NCI-H2107 treated with DMSO at 0.1 percent for 48 hours (cell line): ENCODE data around the gene D2HGDH.
"Not testable (repeated sequence)": the region's sequence is repeated elsewhere in the genome, so short reads cannot be mapped to it uniquely, and the experiment has no call there.

Experiments used
- DNase-seq: peaks from one replicate; lab custom pipeline; 2025; ENCODE audit not compliant: unreplicated experiment; lab: John Stamatoyannopoulos, UW

D2HGDH gene

DNA sequence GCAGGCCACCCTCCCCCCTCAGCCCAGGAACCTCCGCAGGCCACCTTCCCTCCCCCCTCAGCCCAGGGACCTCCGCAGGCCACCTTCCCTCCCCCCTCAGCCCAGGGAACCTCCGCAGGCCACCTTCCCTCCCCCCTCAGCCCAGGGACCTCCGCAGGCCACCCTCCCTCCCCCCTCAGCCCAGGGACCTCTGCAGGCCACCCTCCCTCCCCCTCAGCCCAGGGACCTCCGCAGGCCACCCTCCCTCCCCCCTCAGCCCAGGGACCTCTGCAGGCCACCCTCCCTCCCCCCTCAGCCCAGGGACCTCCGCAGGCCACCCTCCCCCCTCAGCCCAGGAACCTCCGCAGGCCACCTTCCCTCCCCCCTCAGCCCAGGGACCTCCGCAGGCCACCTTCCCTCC, 71.8 kb downstream of the D2HGDH start:
- not testable (repeated sequence) for DNase-seq

DNA sequence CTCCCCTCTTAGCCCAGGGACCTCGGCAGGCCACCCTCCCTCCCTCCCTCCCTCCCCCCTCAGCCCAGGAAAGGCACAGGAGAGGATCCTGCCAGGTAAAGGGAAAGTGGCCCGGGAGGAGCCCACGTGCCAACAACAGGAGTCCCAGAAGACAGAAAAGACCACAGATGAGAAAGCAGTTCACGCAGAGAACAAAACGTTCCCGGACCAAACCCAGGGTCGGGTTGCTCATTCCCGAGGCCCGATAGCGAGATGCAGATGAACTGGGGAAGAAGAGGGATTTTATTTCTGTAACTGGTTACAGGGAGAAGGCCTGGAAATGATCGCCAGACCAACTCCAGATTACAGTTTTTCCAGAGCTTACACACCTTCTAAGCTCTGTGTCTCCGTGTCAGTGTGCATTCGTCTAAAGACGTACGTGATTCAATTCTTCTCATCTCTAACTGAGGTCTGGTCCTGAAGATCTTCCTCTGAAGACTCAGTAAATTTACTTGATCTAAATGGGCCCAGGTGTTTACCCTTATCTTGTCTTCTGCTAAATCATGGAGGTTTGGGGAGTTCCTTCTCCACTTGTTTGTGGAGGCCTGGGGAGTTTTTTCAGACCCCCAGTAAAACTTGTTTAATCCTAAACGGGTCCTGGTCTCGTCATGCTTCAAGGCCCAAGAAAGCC, 73.8 kb downstream of the D2HGDH start:
- DNase-seq: no peak

DNA sequence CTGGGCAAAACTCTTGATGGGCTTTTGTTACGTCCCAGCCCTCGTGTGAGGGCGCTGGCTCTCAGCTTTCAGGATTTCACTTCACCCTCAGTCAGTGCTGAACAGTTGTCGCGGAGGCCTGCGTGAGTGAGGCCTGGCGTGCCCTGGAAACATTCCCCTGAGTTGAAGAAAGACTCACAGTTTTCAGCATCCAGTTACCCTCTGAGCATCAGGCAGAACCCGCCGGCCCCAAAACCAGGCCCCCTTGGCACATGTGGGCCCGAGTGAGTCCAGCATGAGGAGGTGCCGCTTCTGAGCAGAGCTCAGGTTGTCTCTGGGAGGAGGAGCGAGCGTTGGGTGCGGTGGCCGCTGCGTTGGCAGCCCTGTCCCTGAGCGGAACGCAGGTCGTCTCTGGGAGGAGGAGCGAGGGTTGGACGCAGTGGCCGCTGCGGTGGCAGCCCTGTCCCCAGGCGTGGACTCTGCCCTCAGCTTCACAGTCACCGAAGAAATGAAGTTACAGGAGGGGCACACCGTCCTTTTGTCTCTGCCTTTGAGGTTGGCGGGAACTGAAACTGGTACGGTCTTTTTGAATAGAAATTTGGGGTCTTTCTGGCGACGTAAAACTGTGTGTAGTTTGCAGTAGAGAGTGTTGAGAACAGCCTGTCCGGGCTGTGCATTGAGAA, 74.4 kb downstream of the D2HGDH start, which contains the start of gene NEU4:
Gene NEU4, plus strand, starts transcription at position 473 of the 662 bp plus-strand sequence. CDS start 5,292 bp downstream, outside the sequence.
- DNase-seq: no peak

DNA sequence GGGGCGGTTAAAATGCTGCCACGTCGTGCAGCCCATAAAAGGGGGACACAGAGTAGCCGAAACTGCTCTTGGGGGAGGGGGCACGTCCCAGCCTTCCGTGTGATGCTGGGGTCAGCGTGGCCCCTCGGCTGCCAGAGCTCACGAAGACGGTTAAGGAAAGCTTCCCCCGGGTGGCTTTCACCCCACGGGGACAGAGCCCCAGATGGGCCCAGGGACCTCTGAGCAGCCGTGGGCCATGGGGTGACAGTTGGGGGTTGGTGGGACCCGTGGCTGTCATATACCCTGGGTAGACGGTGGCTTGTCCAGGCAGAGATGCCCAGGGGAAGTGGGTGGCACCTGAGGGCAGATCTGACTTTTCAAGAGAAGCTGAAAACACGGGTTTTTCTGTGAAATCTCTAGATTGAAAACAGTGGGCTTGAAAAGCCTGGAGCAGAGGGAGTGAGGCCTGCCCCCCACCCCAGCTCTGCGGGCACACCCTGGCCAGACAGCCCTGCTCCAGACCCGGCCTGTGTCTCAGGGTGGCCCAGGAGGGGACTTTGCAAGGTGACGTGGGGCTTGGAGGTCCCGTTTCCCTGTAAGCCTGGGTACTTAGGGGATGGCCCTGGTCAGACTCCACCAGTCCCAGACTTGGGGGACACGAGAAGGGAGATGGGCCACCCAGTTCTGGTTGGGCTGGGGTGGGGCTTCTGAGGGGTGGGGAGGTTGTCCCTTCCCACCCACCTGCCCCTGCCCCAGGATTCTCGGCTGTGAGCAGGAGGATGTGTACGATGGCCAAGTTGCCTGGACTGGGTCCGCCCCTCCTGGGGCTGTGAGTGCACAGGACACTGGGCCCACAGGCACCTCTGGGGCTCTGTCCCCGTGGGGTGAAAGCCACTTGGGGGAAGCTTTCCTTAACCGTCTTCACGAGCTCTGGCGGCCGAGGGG, 75.2 kb downstream of the D2HGDH start:
- no peak for DNase-seq

DNA sequence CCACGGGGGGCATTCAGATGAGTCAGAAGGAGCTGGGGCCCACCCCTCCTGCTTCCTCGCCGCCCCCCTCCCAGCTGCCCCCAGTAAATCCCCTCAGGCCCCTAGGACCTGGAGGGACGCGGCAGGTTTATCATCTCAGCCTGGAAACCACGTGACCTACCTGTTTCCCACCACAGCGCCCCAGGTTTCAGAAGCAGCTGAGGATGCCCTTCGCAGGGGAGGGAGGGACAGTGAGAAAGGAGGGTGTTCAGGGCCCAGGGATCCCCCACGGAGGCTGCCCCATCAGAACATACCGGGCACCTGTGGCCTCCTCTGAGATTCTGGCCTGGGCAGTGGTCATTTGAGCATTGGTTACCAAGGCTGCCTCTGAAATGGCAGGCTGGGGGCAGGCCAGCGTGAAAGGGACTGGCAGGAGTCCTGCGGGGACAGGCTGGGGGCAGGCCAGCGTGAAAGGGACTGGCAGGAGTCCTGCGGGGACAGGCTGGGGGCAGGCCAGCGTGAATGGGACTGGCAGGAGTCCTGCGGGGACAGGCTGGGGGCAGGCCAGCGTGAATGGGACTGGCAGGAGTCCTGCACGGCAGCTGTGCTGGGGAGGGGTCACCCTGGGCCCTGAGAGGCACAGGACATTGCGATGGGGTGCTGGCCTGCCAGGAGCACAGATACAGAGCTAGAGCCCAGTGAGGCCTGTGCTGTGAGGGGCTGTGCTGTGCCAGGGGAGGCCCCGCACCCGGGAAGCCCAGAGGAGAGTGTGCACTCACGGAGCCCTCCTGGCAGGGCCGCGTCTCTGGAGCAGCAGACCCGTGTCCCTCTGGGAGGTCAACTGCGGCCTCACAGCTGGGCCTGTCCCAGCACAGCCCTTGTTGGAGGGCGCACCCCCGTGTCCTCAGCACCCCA, 76.1 kb downstream of the D2HGDH start:
- DNase-seq: no peak

DNA sequence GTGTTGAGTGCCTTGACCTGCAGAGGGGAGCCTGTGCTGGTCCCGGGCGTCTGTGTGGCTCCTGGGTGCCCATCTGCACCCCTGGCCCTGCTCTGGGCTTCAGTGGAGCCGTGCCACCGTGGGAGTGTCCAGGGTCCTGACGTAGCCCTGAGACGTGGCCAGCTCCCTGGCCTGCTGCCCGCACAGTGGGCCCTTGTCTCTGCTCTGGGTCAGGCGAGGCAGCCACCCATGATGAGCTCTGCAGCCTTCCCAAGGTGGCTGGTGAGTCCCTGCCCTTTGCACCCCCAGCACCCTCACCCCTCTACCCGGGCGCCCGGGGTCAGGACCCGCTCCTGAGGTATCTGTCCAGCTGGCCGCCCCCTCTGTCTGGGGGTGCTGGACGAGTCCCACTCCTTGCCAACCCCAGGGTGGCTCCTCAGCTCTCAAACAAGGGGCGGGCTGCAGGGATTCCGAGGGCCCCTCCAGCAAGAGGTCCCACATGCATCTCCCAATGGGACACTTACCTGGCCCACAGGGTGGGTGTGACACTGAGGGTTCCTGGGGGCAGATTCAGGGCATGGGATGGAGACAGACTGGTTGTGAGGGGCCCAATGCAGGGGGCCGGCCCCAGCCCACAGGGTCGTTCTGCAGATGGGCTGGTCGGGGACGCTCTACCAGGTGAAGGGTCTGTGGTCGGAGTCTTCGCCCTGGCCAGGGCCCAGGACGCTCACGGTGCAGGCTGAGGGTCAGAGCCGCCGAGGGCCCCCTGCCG, 76.9 kb downstream of the D2HGDH start:
- no peak for DNase-seq

DNA sequence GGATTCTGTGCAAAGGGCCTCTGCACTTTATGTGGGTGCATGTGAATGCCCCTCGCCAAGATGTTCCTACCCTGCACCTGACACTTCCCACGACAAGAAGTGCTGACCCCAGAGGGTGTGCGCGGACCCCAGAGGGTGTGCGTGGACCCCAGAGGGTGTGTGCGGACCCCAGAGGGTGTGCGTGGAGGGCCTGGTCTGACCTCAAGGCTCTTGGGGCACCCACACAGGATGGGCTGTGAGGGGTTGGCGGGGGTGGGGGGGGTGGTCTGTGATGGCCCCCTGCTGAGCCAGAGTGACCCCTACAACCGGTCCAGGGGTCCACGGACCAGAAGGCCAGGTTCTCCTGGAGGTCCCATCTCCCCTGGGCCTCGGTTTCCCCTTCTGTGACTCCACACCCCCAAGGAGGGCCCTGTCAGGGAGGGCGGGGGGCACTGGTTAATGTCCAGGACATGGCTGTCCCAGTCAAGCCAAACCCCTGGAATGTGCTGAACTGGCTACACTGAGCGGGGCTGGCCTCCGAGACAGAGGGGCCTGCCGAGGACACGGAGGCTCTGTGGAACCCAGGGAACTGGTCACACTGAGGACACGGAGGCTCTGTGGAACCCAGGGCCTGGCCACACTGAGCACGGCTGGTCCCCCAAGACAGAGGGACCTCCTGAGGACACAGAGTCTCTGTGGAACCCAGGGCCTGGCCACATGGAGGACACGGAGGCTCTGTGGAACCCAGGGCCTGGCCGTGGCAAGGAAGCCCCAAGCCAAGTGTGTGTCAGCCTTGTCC, 77.7 kb downstream of the D2HGDH start:
- no peak for DNase-seq

DNA sequence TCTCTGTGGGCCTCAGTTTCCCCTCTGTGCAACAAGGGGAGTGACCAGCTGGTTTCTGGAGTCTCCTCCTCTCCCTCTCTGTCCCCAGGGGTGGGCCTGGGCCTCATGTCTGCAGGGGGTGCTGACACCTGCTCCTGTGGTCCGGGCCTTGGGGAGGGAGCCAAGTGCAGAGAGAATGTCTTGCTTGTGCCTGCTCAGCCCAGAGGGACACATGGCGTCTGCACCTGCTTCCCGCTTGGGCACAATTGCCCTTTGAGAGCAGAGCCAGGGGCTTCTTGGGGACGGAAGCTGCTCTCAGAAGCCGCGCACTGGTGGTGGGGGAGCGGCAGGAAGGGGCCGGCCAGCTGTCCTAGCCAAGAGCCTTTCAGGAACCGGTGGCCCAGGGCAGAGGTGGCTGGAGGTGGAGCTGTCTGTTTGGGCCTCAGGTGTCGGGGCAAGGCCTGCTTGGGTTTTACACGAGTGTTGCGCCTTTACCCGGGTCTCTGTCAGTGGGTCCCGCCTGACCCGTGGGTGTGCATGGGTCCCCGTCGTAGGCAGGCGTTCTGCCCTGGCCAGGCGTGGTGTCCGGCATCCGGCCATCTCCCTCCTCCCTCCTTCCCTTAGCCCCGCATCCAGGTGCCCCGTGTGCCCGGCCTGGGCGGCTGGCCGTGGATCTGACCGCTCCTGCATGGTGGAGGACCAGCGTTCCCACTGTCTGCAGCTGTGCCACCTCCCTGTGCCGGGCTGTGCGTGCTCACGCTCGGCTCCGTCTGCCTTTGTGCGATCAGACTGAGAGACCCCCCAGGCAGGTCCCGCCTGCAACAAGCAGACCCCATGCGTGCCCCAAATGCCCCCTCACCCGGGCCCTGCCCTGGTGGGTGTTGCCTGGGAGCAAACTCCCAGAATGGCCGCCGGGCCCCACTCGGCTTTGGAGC, 78.6 kb downstream of the D2HGDH start:
- no peak for DNase-seq

DNA sequence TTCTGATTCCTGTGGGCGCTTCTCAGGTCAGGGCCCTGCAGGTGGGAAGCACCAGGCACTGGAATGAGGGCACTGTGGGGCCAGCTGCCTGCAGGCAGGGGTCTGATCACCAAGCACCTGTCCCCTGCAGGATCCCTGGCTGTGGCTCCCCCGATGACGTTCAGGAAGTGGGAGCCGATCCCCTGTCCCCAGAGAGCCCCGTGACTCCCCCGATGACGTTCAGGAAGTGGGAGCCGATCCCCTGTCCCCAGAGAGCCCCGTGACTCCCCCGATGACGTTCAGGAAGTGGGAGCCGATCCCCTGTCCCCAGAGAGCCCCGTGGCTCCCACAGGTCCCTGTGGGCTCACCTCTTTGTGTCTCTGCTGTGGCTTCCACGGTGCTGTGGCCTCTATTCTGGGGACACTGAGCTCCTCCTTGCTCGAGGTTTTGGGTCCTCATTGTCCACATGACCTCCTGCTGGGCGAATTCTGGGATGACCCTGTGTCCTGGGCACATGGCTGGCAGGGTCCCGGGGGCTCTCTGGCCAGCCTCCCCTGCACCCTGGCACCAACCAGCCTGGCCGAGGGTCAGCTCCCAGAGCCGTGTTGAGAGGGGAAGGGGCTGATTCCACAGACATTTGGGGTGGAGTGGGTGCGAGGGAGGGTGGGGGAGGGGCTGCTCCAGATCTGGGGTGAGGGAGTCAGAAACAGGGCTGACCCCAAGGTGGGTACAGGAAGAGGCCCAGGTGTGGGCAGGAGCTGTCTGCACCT, 79.4 kb downstream of the D2HGDH start:
- DNase-seq: no peak

DNA sequence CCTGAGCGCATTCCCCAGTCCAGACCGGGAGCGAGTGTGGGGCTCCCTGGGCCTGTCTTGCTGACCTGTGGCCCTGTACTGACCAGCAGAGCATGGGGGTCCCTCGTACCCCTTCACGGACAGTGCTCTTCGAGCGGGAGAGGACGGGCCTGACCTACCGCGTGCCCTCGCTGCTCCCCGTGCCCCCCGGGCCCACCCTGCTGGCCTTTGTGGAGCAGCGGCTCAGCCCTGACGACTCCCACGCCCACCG, 79.9 kb downstream of the D2HGDH start:
- no peak for DNase-seq

DNA sequence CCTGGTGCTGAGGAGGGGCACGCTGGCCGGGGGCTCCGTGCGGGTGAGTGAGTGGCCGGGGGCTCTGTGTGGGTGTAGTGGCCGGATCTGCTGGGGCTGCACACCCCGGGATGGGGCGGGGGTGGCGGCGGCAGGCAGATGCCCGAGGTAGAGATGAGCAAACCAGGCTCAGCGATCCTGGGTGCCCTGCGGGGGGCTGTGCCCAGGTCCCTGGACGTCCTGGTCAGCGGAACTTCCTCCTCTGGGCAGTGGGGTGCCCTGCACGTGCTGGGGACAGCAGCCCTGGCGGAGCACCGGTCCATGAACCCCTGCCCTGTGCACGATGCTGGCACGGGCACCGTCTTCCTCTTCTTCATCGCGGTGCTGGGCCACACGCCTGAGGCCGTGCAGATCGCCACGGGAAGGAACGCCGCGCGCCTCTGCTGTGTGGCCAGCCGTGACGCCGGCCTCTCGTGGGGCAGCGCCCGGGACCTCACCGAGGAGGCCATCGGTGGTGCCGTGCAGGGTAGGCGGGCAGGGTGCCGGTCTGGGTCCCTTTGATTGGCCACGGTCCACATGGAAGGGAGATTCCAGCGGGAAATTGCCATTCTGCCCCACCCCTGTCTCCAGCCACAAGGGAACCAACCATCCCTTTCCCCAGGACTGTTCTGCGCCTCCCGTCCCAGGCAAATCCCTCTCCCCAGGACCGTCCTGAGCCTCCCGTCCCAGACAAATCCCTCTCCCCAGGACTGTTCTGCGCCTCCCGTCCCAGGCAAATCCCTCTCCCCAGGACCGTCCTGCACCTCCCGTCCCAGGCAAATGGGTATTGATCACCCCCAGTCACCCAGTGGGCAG, 80.4 kb downstream of the D2HGDH start:
- DNase-seq: no peak

DNA sequence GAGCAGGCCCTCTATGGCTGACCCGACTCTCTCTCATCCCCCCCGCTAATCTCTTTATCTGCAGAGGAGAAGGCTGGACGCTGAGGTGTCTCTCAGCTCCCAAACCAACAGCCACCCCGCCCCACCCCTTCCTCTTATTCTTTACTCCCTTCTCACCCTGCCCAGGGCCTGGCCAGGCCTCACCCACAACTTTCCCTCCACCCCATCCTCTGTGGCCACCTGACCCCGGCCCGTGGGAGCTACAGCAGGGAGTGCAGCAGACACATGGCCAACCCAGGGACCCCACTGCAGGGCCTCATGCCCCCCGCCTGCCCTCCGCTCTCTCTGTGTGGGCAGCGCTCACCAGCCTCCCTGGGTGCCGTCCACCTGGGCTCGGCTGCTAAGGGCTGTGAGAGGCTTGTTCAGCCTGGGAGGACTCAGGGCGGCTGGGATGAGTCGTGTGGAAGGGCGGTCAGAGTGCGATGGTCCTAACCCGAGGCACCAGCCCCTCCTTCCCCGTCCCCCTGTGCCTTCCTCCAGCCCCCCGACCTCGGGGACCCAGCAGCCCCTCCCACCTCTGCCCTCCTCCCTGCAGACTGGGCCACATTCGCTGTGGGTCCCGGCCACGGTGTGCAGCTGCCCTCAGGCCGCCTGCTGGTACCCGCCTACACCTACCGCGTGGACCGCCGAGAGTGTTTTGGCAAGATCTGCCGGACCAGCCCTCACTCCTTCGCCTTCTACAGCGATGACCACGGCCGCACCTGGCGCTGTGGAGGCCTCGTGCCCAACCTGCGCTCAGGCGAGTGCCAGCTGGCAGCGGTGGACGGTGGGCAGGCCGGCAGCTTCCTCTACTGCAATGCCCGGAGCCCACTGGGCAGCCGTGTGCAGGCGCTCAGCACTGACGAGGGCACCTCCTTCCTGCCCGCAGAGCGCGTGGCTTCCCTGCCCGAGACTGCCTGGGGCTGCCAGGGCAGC, 81.3 kb downstream of the D2HGDH start:
- no peak for DNase-seq

DNA sequence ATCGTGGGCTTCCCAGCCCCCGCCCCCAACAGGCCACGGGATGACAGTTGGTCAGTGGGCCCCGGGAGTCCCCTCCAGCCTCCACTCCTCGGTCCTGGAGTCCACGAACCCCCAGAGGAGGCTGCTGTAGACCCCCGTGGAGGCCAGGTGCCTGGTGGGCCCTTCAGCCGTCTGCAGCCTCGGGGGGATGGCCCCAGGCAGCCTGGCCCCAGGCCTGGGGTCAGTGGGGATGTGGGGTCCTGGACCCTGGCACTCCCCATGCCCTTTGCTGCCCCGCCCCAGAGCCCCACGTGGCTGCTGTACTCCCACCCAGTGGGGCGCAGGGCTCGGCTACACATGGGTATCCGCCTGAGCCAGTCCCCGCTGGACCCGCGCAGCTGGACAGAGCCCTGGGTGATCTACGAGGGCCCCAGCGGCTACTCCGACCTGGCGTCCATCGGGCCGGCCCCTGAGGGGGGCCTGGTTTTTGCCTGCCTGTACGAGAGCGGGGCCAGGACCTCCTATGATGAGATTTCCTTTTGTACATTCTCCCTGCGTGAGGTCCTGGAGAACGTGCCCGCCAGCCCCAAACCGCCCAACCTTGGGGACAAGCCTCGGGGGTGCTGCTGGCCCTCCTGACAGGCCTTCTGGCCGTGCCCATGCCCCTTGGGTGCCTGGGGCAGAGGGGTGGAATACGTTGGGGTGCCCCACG, 82.1 kb downstream of the D2HGDH start:
- no peak for DNase-seq

DNA sequence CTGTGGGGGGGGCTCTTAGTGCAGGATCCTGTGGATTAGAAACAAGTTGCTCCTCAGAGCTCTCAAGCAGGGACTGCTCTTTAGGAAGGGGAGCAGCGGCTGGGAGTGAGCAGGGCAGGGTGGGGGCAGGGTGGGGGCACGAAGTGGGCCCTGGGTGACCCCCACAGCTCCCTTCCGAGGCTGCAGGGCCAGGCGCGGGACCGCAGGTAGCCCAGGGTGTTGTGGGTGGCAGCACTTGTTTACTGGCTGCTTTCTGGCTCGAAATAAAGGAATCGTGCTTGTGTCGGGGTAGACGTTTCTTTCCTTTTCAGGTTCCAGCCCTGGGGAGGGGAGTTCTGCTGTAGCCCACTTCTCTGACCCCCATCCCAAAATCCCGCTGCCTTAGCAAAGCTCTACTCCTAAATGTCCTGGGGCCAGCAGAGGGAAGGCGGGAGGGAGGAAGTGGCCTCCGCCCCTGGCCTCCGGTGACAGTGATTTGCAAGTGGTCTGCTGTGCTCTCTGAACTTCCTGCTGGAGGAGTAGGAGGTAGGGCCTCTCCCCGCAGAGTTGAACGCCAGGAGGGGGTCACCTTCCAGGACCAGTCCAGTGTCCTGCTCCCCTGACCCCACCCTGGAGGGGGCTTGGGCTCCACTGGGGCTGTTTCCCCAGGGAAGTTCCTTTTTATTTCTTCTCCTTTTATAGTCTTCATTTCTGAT, 82.8 kb downstream of the D2HGDH start:
- no peak for DNase-seq

DNA sequence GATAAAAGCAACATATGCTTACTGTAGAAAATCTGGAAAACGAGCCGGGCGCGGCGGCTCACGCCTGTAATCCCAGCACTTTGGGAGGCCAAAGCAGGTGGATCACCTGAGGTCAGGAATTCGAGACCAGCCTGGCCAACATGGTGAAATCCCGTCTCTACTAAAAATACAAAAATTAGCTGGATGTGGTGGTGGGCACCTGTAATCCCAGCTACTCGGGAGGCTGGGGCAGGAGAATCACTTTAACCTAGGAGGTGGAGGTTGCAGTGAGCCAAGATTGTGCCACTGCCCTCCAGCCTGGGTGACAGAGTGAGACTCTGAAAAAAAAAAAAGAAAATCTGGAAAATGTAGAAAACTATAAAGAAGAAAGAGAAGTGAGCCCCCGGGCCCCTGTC, 83.4 kb downstream of the D2HGDH start:
- not testable (repeated sequence) for DNase-seq
